GM21786 (cell line): ENCODE data around the gene ME3.

Source experiments
- ATAC-seq: cut with Tn5 transposase; IDR thresholded peaks from one replicate; pipeline ENCODE4 v1.9.1; 2021; ENCODE audit not compliant: unreplicated experiment

The ME3 gene

DNA sequence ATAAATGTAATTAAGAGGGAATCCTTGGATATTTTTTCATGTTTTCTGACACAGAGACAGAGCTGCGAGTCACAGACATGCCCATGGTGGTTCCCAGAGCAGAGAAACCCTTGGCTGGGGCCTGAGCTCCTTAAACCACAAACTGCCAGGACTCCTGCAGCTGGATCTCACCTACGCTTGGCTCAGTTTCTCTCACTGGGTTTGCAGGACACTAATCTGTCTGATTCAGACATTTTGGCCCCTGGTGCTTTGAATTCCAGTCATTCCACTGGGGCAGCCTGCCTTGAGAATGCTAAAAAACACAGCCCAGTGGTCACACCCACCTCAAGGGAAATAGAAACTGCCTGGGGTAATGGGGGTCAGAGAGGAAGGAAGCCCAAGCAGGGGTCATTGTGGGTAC is 175.1 kb downstream of the ME3 start:
- no peak for ATAC-seq

DNA sequence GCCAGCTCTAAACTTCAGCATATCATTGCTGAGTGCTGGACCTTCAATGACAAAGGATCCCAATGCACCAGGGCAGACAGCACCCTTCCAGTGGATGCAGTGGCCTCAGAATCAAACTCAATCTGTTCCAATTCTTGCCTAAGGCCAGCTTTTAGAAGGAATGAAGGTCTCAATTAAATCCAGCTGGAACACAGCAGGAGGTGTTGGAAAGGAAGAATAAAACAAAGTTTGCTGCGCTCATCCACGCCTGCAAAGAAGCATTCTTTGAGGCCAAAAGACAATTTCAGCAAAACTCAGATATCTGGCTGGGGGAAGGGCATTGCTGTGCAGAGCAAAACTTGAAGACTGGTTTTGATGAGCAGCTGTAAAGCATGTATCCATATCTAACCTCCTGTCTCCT is 177.1 kb downstream of the ME3 start:
- no peak for ATAC-seq

DNA sequence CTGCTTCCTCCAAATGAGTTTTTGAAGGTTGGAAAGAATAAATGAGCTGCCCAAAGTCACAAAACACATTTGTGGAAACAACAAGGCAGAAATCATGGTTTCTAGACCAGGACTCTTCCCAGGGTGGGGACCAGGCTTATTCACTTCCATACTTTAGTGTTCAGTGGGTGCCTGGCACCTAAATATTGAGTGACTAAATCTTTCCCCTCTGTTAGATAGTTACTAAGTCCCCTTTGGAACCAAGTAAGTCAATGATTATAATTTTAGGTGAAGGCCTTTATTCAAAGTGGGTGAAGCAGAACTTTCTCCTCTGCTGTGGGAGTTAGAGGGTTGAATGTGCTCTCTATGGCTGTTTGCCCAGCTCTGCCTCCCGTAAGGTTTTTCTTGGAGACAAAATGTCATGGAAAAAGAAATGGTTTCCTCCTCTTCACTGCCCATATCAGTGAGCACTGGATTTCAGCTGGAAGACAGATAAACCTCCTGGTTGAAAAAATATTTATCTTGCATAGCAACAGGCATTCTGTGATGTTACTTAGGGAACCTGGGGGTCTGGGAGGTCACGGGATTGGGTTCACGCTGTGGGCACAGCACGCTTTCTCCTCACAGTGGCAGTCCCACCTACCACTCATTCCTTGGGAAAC is 179.9 kb downstream of the ME3 start:
- ATAC-seq: no peak

DNA sequence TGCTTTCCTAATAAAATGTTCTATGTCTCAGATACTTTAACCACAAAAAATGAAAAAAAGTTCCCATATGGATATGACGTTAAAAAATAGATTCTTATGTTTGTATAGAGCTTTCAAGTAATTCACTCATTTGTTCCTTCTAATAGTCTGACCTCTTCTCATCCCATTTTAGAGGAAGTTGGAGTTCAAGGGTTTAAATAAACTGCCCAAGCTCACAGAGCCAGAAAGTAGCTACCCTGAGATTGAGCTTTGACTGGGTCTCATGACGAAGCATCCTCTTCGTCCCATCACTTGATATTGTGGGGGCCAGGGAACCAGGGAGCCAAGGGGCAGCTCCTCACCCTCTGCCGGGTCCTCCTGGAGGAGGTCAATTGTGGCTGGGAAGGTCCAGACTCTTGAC is 181.4 kb downstream of the ME3 start:
- no peak for ATAC-seq

DNA sequence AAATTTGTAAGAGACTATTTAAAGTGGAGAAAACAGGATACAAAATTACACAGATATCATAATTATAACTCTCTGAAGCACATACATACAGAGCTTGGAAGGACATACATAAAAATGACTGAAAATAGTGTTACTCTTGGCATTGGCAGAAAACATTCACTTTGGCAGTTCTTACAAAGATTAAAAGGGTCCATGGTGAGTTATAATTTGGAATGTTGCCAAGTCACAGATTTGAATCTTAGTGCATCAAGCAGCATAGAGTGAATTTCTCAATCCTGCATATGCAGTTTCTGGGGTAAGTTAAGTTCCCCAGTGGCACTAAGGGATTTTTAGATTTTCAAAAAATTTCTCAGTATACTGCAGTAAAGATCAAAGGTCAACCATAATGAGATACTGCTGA is 181.8 kb downstream of the ME3 start:
- no peak for ATAC-seq

DNA sequence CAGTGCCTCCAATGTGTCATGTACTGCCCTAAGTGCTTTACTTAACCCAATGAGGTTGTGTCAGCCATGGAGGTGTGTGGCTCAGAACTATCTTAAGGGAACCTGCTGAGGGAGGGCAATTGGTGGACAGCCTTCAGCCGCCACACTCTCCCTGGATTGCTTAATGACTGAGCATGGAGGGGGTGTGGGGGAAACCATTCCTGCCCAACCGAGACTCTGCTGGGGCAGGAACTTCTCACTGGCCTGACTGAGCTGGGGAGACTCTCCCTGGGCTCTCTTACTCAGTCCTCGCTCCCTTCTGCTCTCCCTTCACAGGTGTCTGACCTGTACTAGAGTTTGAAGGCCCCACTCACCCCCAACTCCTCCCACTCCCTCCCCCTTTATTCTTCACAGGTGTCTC is 183.0 kb downstream of the ME3 start:
- ATAC-seq: no peak

DNA sequence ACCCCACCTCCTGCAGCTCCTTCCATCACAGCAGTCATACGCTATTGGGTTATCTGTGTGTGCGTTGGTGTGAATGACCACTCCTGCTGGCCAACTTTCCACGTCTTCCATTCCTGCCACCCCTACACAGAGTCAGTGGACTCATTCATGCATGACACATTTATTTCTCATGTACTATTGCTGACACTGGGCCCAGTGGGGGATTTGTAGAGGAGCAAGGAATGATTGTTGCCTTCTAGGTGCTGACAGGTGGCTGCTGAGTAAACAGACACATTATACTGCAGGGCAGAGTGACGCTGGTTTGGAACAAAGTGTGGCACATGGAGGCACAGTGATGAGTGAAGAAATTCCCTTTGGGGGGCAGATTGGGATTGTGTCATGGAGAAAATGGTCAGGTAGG is 183.9 kb downstream of the ME3 start:
- ATAC-seq: no peak

DNA sequence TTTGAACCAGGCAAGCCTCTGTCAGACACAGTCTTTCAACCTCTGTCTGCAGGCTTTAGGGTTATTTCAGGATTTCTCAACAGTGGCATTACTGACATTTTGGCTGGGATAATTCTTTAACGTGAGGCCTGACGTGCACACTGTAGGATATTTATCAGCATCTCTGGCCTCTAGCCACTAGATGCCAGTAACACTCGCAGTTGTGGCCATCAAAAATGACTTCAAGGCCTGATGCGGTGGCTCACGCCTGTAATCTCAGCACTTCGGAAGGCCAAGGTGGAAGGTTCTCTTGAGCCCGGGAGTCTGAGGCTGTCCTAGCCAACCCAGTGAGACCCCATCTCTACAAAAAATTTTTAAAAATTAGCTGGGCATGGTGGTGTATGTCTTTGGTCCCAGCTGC is 184.7 kb downstream of the ME3 start:
- ATAC-seq: no peak

DNA sequence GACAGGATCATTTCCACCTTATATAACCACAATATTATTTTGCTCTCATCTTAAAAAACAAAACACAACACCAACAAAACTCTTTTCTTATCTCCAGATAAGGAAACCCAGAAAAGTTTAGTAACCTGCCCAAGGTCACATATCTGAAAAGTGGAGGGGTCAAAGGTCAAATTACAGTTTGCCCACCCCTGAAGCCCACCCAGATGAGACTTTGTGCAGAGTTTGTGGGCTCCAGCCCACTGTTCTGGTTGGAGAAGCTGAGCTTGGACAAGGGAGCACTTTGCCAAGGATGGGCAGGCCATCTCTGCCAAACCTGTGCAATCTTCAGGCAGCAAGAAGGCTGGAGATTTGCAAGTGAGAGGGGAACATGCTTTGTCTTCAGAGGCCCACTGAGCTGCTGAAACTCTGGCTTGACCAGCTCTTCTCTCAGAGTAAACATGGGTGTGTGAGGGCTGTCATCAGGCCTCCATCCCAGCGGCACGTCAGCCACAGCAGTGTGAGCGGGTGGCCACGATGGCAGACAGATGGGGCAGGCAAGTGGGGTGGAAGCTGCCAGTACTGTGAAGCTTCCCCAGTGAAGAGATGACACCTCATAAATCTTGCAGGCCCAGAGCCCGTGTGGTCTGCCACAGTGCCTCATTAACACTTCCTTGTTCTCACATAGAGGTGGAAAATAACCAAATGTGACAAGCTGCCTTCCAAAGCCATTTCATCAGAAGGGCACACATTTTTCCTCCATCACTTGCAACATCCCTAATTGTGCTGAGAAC is 186.0 kb downstream of the ME3 start:
- ATAC-seq: no peak

DNA sequence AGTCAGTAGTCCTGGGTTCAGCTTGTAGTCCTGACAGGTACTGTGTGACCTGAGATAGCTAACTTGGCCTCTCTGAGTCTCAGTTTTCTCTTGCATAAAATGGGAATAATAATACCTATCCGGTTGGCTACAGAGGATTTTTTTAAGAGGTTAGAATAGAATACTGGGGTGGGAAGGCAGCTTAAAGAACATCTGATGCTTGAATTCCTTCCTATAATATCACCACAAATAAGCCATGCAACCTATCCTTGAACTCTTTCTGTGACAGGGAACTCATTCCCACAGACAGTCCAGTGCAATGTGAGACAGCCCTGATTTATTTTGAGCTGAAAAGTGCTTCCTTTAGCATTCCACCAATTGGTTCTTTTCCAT is 187.6 kb downstream of the ME3 start:
- no peak for ATAC-seq

DNA sequence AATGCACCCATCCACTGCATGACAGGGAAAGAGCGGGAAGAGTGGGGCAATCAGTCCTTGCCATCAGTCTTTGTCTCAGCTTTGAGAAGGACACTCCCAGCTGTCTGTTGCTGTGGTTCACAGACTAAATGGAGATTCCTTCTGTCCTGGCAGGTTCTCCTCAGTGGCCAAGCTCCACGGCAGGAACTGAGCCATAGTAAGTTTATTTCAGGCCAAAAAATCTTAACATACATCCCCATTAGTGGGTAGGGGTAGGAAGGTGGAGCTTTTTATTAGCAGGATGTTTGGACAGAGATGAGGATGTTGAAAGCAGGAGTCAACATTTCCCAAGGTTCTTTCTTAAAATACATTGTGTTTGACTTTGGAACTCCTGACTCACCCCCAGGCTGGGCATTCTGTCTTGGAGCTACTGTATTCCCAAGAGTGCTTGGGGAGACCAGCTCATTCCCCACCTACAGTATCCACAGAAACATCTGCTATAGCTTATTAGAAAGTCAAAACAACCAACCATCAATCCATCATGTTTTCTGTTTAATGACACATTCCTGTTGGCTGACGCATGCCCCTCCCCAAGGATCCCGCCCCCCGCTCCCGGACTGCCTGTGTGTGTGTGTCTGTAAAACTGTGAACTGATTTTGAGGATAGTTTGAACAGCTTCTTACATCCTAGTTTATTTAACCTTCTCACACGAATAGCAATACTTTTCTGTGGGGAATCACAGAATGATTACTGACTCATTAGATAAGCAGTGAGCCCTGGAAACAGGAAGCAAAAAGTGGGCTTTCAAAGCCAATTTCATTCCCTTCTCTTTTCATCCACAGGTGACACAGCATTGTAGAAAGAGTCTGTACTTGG is 188.2 kb downstream of the ME3 start:
- ATAC-seq: no peak

DNA sequence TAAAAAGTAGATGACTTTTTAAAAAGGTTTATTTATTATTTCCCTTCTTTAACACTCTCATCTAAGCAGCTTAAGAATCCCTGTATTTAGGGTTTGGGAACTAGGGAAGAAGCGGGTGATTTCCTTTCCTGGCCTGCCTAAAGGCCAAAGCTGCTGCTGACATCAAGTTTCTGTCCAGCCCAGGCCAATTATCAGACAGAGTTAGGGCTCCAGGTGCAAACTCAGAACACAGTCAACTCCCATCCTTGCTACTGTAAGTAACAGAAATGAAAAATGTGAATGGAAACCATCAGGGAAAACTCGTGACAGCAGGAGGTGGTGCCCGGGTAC is 188.8 kb downstream of the ME3 start:
- no peak for ATAC-seq

DNA sequence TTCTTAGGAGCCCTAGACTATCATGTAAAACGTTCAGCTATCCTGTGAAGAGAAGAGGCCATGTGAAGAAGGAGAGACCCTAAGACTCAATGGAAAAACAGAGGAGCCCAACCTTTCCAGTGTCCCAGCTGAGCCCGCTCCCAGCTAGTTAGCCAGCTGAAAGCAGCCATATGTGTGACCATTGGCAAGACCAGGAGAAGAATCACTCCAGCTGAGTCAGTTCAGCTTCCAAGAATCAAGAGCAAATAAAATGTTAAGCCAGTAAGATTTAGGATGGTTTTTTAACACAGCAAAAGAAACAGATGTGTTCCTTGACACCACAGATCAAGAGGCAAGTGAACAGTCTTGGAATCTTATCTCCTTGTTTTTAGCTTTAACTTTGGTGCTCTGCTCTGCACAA is 189.7 kb downstream of the ME3 start:
- ATAC-seq: no peak

DNA sequence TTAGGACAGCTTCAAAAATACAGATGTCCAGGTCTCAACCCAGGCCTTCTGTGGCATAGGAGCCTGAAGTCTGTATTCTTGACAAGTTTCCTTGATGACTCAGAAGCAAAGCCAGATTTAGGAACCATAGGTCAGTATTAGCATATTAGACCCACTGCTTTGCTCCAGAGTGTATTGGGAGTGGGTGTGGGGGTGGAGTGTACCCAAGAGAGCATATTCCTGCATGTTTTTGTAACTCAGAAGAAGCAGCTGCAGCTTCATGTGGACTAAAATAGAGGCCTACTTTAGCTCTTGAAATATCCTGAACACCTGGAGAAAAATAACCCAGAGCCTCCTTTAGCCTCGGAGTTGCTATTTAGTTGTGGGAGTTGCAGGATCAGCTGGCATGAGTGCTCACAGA is 191.0 kb downstream of the ME3 start:
- no peak for ATAC-seq

DNA sequence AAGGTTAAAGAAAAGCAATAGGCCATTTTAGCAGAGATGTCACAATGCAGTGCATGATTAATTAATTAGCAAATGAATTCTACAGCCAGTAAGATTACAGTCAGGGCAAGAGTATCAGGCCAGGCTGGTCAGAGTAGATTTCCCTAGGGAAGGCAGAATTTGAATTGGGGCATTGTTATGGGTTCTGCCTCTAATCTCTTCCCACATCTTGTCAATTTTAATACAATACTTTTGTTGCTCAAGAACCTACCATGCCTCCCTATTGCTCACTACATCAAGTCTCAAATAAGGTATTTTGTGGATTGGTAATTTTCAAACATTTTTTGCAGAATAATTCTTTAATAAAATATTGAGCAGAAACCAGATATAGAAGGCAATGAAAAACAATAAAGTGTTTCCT is 194.1 kb downstream of the ME3 start:
- no peak for ATAC-seq

DNA sequence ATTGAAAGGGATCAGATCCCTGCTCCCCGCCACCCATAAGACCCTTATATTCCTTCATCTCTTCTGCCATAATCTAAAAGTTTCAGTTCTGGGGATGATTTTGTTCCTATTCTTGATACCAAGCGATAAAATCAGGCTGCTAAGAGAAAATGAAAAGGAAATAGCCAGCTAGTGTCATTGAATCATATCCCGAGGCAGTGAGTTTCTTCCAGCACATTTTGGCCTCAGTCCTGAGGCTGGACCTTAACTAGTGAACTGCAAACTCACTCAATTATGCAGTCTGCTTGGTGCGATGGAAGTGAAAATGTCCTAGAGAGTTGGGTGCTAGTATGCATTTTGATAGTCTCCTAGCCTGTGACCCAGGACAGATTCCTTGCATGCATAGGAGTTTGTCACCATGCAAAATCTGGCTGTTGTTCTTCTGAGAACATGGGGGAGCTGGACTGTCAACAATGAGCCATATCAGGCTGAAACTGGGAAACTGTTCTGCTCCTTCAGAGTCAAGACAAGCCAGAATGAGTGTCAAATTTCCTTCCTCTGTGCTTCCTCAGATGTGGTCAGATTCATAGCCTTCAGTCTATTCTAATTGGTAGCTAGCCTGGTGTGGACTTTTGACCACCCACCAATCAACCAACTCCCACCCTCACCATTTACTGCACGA is 194.8 kb downstream of the ME3 start:
- no peak for ATAC-seq

DNA sequence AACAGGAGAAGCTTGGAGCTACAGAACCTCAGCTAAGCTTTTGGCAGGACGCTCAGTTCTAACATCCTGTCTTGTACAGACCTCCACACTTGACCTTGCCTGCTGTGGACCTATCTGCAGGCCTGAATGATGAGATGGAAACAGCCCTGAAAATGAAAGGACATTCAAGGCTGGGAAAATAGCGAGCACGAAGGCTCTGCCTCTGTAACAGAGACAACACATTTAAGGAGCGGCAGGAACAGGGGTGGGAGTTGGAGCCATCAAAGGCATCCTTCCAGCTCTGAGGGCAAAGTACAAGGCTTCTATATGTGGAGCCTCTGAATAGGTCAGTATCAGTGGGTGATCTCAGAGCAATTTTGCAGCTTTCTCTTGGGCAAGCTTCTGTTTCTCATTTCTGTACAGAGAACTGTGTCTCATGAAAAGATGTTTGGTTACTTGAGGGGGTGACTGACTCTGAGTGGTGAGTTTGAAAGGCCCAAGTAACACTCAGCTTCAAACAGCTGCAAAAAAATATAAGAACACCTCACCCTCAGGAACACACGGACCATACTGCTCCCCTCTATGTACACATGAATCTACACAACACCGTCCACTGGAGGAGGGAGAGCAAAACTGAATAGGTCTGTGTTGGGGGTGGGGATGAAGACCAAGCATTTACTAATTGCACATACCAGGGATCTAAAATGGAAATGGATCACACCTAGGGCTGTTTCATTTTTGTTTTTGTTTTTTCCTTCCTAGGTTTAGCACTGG is 196.1 kb downstream of the ME3 start:
- ATAC-seq: no peak

DNA sequence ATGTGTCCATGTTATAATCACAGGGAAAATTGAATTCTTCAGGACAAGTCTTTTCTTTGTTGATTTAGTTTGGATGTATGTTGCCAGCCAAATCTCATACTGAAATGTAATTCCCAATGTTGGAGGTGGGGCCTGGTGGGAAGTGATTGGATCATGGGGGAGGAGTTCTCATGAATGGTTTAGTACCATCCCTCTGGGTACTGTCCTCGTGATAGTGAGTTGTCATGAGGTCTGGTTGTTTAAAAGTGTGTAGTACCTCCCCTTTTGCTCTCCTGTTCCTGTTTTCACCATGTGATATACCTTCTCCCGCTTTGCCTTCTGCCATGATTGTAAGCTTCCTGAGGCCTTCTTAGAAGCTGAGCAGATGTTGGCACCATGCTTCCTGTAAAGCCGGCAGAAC is 197.4 kb downstream of the ME3 start:
- no peak for ATAC-seq

DNA sequence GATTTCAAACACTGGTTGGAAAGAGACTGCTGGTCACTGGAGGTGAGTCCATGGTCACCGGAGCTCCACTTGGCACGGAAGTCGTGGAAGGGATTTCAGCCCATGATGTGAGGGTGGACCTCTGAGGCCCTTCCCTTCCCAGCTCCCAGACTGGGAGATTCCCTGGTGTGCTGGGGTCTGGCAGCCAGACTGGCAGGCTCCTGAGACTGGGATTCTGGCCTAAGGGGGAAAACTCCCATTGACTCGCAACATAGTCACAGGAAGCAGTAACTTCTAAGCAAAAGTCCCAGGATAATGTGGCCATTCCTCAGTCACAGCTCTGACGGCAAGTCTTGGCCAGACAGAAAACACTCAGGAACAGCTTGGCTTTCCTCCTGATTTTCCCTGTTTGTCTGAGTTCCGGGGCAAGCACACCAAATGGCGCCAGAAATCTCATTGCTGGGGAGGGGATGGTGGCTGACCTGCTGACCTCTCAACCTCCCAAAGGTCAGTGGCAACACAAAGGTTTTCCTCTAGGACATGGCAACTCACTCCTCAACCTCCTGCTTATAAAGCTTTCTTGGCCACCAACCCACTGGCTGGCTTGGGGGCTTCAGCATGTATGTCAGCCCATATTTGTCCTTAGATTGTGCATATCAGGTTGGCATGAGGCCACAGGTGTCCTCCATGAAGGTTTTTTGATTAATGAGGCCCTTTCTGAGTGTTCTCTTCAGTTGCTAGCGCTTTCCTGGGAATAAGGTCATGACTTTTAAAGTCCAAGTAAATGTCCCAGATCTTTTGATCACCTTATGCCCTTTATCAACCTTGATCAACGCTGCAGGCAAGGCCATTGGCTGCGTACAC is 198.2 kb downstream of the ME3 start:
- ATAC-seq: no peak
